K562 treated with DMSO at 1 percent for 4 hours (cell line): Measurements from ENCODE around the gene UGT1A8. TPM values are rescaled to one million over a fixed set of nuclear protein-coding genes. Genes with fewer than 3 reads are reported as not detected.

Experiments
- total RNA-seq: library from RNA; unstranded; fragments of 300-600 nt; gene quantifications from 2 replicates; pipeline ENCODE4 v1.2.3, GENCODE V29; 2022; ENCODE audit not compliant: insufficient read depth

The UGT1A8 gene
- not detected in 2 replicates for total RNA-seq

GRCh38 chr2:233617476-233617875 lies at the start of gene UGT1A8:
UGT1A8 (plus strand) TSS chr2:233617633; CDS start chr2:233617708, 75 bp downstream.

DNA sequence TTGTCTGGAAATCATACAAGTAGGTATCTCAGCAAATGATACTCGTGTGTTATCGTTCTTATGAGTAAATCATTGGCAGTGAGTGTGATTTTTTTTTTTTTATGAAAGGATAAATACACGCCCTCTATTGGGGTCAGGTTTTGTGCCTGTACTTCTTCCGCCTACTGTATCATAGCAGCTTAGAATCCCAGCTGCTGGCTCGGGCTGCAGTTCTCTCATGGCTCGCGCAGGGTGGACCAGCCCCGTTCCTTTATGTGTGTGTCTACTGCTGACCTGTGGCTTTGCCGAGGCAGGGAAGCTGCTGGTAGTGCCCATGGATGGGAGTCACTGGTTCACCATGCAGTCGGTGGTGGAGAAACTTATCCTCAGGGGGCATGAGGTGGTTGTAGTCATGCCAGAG lies 18.9 kb downstream of the UGT1A8 start, which contains the start of gene UGT1A10:
UGT1A10 (plus strand) TSS at position 143 of the 400 bp plus-strand sequence; CDS start at position 218, 75 bp downstream.

DNA sequence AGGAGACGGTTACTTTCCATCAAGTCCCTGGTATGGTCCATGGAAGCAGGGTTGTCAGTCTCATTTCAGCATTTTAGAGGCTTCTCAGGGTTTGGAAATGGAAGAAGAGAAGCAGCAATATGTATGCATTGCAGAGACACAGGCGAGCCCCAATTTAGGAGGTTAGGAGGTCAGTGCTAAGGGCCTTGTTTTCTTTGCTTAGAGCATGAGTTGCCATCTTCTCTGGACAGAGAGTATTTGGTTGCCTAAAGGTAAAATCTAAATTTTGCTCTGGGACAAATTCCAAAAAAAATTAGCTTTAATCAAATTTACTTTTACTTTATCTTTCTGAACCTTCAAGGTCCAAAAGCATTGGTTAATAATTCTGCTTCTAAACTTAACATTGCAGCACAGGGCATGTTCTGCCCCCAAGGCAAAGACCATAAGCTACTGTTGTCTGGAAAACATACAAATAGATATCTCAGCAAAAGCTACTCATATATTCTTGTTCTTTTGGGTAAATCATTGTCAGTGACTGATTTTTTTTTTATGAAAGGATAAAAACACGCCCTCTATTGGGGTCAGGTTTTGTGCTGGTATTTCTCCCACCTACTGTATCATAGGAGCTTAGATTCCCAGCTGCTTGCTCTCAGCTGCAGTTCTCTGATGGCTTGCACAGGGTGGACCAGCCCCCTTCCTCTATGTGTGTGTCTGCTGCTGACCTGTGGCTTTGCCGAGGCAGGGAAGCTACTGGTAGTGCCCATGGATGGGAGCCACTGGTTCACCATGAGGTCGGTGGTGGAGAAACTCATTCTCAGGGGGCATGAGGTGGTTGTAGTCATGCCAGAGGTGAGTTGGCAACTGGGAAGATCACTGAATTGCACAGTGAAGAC lies 54.1 kb downstream of the UGT1A8 start, which contains the start of gene UGT1A9:
UGT1A9 (plus strand) TSS at position 609 of the 872 bp plus-strand sequence; CDS start at position 646, 37 bp downstream.

DNA sequence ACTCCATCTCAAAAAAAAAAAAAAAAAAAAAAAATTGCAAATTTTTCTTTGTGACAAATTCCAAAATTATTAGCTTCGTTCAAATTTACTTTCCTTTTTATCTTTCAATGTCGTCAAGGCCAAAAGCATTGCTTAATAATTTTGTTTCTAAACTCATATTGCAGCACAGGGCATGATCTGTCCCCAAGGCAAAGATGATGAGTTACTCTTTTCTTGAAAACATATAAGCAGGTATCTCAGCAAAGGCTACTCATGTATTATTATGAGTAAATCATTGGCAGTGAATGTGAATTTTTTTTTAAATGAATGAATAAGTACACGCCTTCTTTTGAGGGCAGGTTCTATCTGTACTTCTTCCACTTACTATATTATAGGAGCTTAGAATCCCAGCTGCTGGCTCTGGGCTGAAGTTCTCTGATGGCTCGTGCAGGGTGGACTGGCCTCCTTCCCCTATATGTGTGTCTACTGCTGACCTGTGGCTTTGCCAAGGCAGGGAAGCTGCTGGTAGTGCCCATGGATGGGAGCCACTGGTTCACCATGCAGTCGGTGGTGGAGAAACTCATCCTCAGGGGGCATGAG lies 64.2 kb downstream of the UGT1A8 start, which contains the start of gene UGT1A7:
UGT1A7 (plus strand) TSS at position 381 of the 579 bp plus-strand sequence; CDS start at position 418, 37 bp downstream.

GRCh38 chr2:233692648-233693047 lies 75.2 kb downstream of the UGT1A8 start, which contains the start of gene UGT1A6:
UGT1A6 (plus strand) TSS chr2:233692890; CDS start chr2:233693005, 115 bp downstream.

GRCh38 chr2:233712611-233713261 lies 95.3 kb downstream of the UGT1A8 start, which contains the start of gene UGT1A5:
UGT1A5 (plus strand) TSS chr2:233712907; CDS start chr2:233712992, 85 bp downstream.

GRCh38 chr2:233718552-233718951 lies 101.1 kb downstream of the UGT1A8 start, which contains the start of gene UGT1A4:
UGT1A4 (plus strand) TSS chr2:233718736; CDS start chr2:233718821, 85 bp downstream.

DNA sequence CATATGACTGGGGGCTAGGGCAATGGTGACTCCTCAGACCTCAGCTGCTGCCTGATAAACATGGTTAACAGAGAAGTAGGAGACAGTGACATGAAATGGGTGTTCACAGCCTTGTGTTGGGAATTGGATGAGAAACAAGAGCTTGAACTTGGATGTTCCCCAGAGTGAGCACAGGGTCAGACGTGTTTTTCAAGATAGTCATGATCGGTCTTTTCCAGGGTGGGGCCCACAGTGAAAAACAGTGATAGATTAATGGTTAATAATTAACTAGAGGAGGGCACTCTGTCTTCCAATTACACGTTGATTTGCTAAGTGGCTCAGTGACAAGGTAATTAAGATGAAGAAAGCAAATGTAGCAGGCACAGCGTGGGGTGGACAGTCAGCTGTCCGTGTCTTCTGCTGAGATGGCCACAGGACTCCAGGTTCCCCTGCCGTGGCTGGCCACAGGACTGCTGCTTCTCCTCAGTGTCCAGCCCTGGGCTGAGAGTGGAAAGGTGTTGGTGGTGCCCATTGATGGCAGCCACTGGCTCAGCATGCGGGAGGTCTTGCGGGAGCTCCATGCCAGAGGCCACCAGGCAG lies 111.4 kb downstream of the UGT1A8 start, which contains the start of gene UGT1A3:
UGT1A3 (plus strand) TSS at position 320 of the 579 bp plus-strand sequence; CDS start at position 405, 85 bp downstream.

GRCh38 chr2:233760043-233760442 lies 142.6 kb downstream of the UGT1A8 start, which contains the start of gene UGT1A1:
UGT1A1 (plus strand) TSS chr2:233760270; CDS start chr2:233760288, 18 bp downstream.

DNA sequence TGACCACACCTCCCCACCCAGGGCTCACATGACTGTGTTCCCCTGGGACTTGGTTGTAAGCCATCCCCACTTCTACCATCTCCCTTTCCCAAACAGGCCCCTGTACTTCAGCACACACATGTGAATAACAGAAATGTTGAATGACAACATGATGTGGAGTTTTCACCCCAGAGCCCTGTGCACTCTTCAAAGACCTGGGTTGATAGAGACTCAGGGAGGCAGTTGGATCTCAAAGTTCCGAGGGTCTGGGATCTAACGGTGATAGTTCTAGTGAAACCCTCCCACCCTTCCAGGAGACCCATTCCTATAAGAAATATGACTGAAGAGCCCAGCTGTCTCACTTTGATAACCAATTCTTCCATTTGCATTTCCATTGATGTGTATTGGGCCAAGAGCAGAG lies 160.6 kb downstream of the UGT1A8 start, which contains the start of gene MROH2A:
MROH2A (plus strand) TSS at position 301 of the 400 bp plus-strand sequence. CDS start 1,029 bp downstream, outside the sequence.

Other genes with a start within 250 kb of the UGT1A8 start
- gene USP40, start 50.9 kb upstream of the UGT1A8 start, total RNA-seq, result 10.1 and 10.3 TPM in 2 replicates
- not detected in 2 replicates for gene UGT1A10, start 18.8 kb downstream of the UGT1A8 start, total RNA-seq
- gene UGT1A9, start 54.3 kb downstream of the UGT1A8 start, total RNA-seq, result not detected in 2 replicates
- not detected in 2 replicates for gene UGT1A7, start 64.3 kb downstream of the UGT1A8 start, total RNA-seq
- gene UGT1A6, start 75.3 kb downstream of the UGT1A8 start, total RNA-seq, result not detected in 2 replicates
- gene UGT1A5, start 95.3 kb downstream of the UGT1A8 start, total RNA-seq, result not detected in 2 replicates
- not detected in 2 replicates for gene UGT1A4, start 101.1 kb downstream of the UGT1A8 start, total RNA-seq
- not detected in 2 replicates for gene UGT1A3, start 111.4 kb downstream of the UGT1A8 start, total RNA-seq
- not detected in 2 replicates for gene UGT1A1, start 142.6 kb downstream of the UGT1A8 start, total RNA-seq
- gene MROH2A, start 160.7 kb downstream of the UGT1A8 start, total RNA-seq, result not detected in 2 replicates
- gene HJURP, start 236.9 kb downstream of the UGT1A8 start, total RNA-seq, result 18.1 and 25.3 TPM in 2 replicates